Glomerular visceral epithelial cell (primary cell): ENCODE measurements around the gene MIPOL1.

Source experiments
- DNase-seq: peaks from one replicate; pipeline ENCODE4 v3.0.0-alpha.2; 2016; ENCODE audit errors: extremely low spot score

MIPOL1 gene

GRCh38 chr14:37232907-37233481 lies 35.3 kb downstream of the MIPOL1 start:
- DNase-seq: peak; percentile 48

- DNase-seq: no peak
These were observed 36.5 kb downstream of the MIPOL1 start for GRCh38 chr14:37234222-37234621.

GRCh38 chr14:37236044-37236443 lies 38.3 kb downstream of the MIPOL1 start:
- peak; percentile 27 for DNase-seq

- no peak for DNase-seq
These were observed 39.4 kb downstream of the MIPOL1 start for GRCh38 chr14:37237094-37237493.

- no peak for DNase-seq
These were observed 40.0 kb downstream of the MIPOL1 start for GRCh38 chr14:37237735-37238200.

- no peak for DNase-seq
These were observed 43.5 kb downstream of the MIPOL1 start for GRCh38 chr14:37241198-37241597.

- DNase-seq: peak; percentile 45
These were observed 48.7 kb downstream of the MIPOL1 start for GRCh38 chr14:37246427-37246829.

GRCh38 chr14:37247791-37248461 lies 50.2 kb downstream of the MIPOL1 start:
- DNase-seq: no peak

- DNase-seq: no peak
These were observed 54.0 kb downstream of the MIPOL1 start for GRCh38 chr14:37251775-37252174.

- no peak for DNase-seq
These were observed 54.7 kb downstream of the MIPOL1 start for GRCh38 chr14:37252434-37252833.

- DNase-seq: peak; percentile 55
These were observed 56.2 kb downstream of the MIPOL1 start for GRCh38 chr14:37253905-37254304.

- DNase-seq: no peak
These were observed 56.7 kb downstream of the MIPOL1 start for GRCh38 chr14:37254411-37254947.

GRCh38 chr14:37257501-37258070 lies 59.8 kb downstream of the MIPOL1 start:
- DNase-seq: no peak

- DNase-seq: no peak
These were observed 64.9 kb downstream of the MIPOL1 start for GRCh38 chr14:37262649-37263048.

- DNase-seq: no peak
These were observed 66.0 kb downstream of the MIPOL1 start for GRCh38 chr14:37263656-37264236.

- no peak for DNase-seq
These were observed 71.1 kb downstream of the MIPOL1 start for GRCh38 chr14:37268788-37269187.

- no peak for DNase-seq
These were observed 72.9 kb downstream of the MIPOL1 start for GRCh38 chr14:37270629-37271028.

- no peak for DNase-seq
These were observed 74.8 kb downstream of the MIPOL1 start for GRCh38 chr14:37272569-37272968.

GRCh38 chr14:37274652-37275051 lies 76.9 kb downstream of the MIPOL1 start:
- DNase-seq: no peak

- no peak for DNase-seq
These were observed 78.2 kb downstream of the MIPOL1 start for GRCh38 chr14:37275963-37276362.

GRCh38 chr14:37278636-37279538 lies 81.2 kb downstream of the MIPOL1 start:
- DNase-seq: no peak

GRCh38 chr14:37279818-37280217 lies 82.1 kb downstream of the MIPOL1 start:
- DNase-seq: no peak
